Activated CD8-positive, alpha-beta memory T cell treated with anti-CD3 and anti-CD28 coated beads, Interleukin-2, amount 50 U/mL, for 24 hours (primary cell): Measurements from ENCODE around the gene AGR3.
"Not testable (repeated sequence)": the region's sequence is repeated elsewhere in the genome, so short reads cannot be mapped to it uniquely, and the experiment has no call there.

Experiments used
- DNase-seq: peaks from one replicate; pipeline ENCODE4 v3.0.0-alpha.2; 2020; ENCODE audit errors: extremely low read depth

Gene AGR3

GRCh38 chr7:16891338-16891737, 9.6 kb upstream of the AGR3 start:
- DNase-seq = no peak

GRCh38 chr7:16889851-16890415, 8.2 kb upstream of the AGR3 start:
- DNase-seq = no peak

- no peak for DNase-seq
Measured at GRCh38 chr7:16889305-16889704, 7.5 kb upstream of the AGR3 start.

GRCh38 chr7:16883918-16884317, 2.1 kb upstream of the AGR3 start:
- no peak for DNase-seq

GRCh38 chr7:16880554-16880953, 1.2 kb downstream of the AGR3 start:
- no peak for DNase-seq

GRCh38 chr7:16879181-16879580, 2.6 kb downstream of the AGR3 start:
- DNase-seq = no peak

- DNase-seq = no peak
Measured at GRCh38 chr7:16875861-16876260, 5.9 kb downstream of the AGR3 start.

GRCh38 chr7:16874066-16874465, 7.7 kb downstream of the AGR3 start:
- no peak for DNase-seq

GRCh38 chr7:16867328-16867727, 14.5 kb downstream of the AGR3 start:
- DNase-seq = no peak

GRCh38 chr7:16853189-16853588, 28.6 kb downstream of the AGR3 start:
- DNase-seq = not testable (repeated sequence)

- no peak for DNase-seq
Measured at GRCh38 chr7:16851829-16852228, 30.0 kb downstream of the AGR3 start.

GRCh38 chr7:16850614-16851466, 30.9 kb downstream of the AGR3 start:
- no peak for DNase-seq

GRCh38 chr7:16849296-16850148, 32.3 kb downstream of the AGR3 start:
- DNase-seq = no peak

GRCh38 chr7:16847381-16847860, 34.4 kb downstream of the AGR3 start:
- DNase-seq = no peak

GRCh38 chr7:16846601-16847165, 35.1 kb downstream of the AGR3 start:
- DNase-seq = no peak

GRCh38 chr7:16845746-16846145, 36.0 kb downstream of the AGR3 start:
- DNase-seq = no peak

- DNase-seq = no peak
Measured at GRCh38 chr7:16841681-16842080, 40.1 kb downstream of the AGR3 start.

GRCh38 chr7:16840094-16840493, 41.7 kb downstream of the AGR3 start:
- DNase-seq = no peak

- no peak for DNase-seq
Measured at GRCh38 chr7:16839646-16840045, 42.1 kb downstream of the AGR3 start.

- no peak for DNase-seq
Measured at GRCh38 chr7:16838891-16839290, 42.9 kb downstream of the AGR3 start.

- DNase-seq = no peak
Measured at GRCh38 chr7:16838386-16838785, 43.4 kb downstream of the AGR3 start.

GRCh38 chr7:16836481-16836880, 45.3 kb downstream of the AGR3 start:
- no peak for DNase-seq
